Stomach (tissue), 4 donors: ENCODE results near the gene PDIK1L.

Experiments
- POLR2A ChIP-seq, 4 donors: fragments of 450-650 bp; IDR thresholded peaks; one replicate each; pipeline ENCODE4 v1.6.1; 2016; ENCODE audit warnings: antibody characterized with exemption in 4 of 4, control low read depth in 2 of 4, mild to moderate bottlenecking in 1 of 4, moderate library complexity in 1 of 4
- TF ChIP-seq, protein P1 (sequence below), 7 experiments: fragments of 450-650 bp in 4 of 7; fragments of 200-600 bp in 3 of 7; sonication (generic) in 3 of 7; IDR thresholded peaks; one replicate each; pipeline ENCODE4 v1.5.1; 2016 to 2019; ENCODE audit warnings: antibody characterized with exemption in 7 of 7, control low read depth in 2 of 7, mild to moderate bottlenecking in 1 of 7

DNA sequence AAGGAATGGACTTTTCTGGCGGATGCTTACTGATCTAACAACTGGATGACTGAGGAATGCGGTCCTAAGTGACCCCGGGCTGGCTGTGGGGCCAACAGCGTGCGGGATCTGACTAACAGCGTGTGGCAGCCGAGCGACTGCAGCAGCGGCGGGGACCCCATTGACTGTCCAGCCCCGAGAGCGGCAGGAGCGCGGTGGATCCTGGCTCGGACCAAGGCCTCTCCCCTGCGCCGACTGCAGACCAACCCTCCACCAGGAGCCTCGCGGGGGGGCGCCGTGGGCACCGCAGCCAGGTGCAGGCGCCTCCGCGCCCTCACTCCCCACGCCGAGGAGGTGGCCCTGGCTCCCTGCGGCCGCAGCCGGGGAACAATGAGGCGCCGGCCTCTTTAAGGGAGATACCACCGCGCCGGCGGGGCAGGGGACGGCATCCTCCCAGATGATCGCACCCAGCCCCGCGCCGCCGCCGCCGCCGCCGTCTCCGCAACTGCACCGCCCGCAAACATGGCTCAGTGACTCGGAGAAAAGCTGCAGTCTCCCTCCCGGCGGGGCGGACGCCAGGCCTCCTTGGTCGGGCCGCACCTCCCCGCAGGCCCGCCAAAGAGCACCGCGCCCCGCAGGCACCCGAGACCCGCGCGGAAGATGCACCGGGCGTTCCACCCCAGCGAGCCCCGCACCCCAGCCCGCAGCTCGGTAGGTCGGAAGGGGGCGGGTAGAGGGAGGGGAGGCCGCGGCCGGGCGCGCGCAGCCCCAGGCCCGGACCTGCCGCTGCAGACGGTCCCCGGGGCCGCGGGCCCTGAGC, 694 bp upstream of the PDIK1L start:
- no peak for TF ChIP-seq POLR2A (IDR thresholded peaks at IDR 0.05)
- TF ChIP-seq, protein P1, sequence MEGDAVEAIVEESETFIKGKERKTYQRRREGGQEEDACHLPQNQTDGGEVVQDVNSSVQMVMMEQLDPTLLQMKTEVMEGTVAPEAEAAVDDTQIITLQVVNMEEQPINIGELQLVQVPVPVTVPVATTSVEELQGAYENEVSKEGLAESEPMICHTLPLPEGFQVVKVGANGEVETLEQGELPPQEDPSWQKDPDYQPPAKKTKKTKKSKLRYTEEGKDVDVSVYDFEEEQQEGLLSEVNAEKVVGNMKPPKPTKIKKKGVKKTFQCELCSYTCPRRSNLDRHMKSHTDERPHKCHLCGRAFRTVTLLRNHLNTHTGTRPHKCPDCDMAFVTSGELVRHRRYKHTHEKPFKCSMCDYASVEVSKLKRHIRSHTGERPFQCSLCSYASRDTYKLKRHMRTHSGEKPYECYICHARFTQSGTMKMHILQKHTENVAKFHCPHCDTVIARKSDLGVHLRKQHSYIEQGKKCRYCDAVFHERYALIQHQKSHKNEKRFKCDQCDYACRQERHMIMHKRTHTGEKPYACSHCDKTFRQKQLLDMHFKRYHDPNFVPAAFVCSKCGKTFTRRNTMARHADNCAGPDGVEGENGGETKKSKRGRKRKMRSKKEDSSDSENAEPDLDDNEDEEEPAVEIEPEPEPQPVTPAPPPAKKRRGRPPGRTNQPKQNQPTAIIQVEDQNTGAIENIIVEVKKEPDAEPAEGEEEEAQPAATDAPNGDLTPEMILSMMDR (IDR thresholded peaks at IDR 0.05) = no peak
